SK-N-MC (cell line): ENCODE measurements around the gene STRIP2.

Experiments used
- EZH2 ChIP-seq: fragments of 200-600 bp; sonication (generic); IDR thresholded peaks from one replicate; pipeline ENCODE4 v1.6.1; 2017; ENCODE audit warnings: antibody characterized with exemption
- POLR2AphosphoS5 ChIP-seq: IDR thresholded peaks from 2 replicates; pipeline ENCODE4 v1.6.1; 2012; ENCODE audit warnings: mild to moderate bottlenecking, low read depth, low read length, borderline replicate concordance

GRCh38 chr7:129443612-129444011 is 9.4 kb downstream of the STRIP2 start:
- TF ChIP-seq POLR2AphosphoS5 (no peak), EZH2 (no peak)
